Bronchial epithelial cell (primary cell): ENCODE data around the gene UNC5CL. TPM values are rescaled to one million over a fixed set of nuclear protein-coding genes. Genes with fewer than 3 reads are reported as not detected.

Experiments
- DNase-seq: peaks from one replicate; pipeline ENCODE4 v3.0.0-alpha.2; 2010; ENCODE audit warnings: low read depth
- FAIRE-seq: peaks from 2 replicates; lab custom pipeline; 2011; peaks lifted over from hg19 to GRCh38; lab: Jason Lieb, UNC
- H3K27me3 ChIP-seq: 2 replicates; pipeline ENCODE4 v1.5.1; 2011; ENCODE audit warnings: low read length; ENCODE audit not compliant: control insufficient read depth, insufficient read depth
- H3K36me3 ChIP-seq: 2 replicates; pipeline ENCODE4 v1.5.1; 2011; ENCODE audit warnings: low read length; ENCODE audit not compliant: control insufficient read depth, insufficient read depth
- H3K4me3 ChIP-seq: 2 replicates; pipeline ENCODE4 v1.5.1; 2011; ENCODE audit warnings: mild to moderate bottlenecking, low read depth, low read length, control low read depth
- total RNA-seq: library from RNA; depleted of rRNA; stranded (reverse); fragments of >200 nt; gene quantifications from 2 replicates; pipeline ENCODE4 v1.2.1, GENCODE V29; 2014
- TF ChIP-seq, protein P1 (sequence below): IDR thresholded peaks from 2 replicates; pipeline ENCODE4 v1.5.1; 2011; ENCODE audit warnings: mild to moderate bottlenecking, moderate library complexity, low read length, control low read depth, inconsistent platforms; ENCODE audit not compliant: insufficient read depth, severe bottlenecking

UNC5CL gene
- total RNA-seq, 1 donor from 2014 or later = 0.26 TPM

DNA sequence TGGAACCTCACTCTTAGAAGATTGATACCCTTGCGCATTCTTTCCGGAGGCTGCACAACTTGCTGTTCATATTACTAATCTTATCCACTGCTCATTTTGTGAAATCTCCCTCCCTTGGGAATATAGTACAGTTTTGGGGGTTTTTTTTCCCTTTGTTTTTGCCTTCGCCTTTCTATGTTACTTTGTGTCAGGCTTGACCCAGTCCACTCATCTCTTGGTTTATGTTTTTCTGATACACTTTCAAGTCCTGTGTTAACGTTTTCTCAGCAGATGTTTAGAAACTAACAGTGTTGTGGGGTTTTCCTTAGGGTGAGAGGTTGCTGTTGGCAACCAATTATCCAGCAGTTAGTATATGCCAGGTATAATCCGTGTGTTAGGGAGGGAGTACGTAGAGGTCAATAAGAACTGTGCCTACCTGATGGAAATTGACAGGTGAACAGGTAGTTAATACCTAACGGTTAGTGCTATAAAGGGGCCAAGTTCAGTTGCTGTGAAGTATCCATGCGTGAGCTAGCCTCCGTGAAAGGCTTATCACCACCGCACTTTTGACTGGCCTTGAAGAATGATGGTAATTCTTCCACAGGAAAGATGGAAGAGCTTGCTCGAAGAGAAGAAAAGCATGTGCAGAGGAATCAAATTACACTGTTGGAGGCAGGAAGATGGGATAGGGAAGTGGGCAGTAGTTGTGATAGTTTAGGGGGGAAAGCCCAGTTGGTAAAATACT is 35.1 kb upstream of the UNC5CL start:
- H3K4me3 ChIP-seq = peak overlapping the region; percentile 97
- FAIRE-seq (peak; percentile 32), DNase-seq (peak; percentile 23)
- H3K27me3 ChIP-seq = no peaks in the 10 kb centered on the region
- TF ChIP-seq, protein P1, sequence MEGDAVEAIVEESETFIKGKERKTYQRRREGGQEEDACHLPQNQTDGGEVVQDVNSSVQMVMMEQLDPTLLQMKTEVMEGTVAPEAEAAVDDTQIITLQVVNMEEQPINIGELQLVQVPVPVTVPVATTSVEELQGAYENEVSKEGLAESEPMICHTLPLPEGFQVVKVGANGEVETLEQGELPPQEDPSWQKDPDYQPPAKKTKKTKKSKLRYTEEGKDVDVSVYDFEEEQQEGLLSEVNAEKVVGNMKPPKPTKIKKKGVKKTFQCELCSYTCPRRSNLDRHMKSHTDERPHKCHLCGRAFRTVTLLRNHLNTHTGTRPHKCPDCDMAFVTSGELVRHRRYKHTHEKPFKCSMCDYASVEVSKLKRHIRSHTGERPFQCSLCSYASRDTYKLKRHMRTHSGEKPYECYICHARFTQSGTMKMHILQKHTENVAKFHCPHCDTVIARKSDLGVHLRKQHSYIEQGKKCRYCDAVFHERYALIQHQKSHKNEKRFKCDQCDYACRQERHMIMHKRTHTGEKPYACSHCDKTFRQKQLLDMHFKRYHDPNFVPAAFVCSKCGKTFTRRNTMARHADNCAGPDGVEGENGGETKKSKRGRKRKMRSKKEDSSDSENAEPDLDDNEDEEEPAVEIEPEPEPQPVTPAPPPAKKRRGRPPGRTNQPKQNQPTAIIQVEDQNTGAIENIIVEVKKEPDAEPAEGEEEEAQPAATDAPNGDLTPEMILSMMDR = no peak
- peaks cover 7% of the 10 kb centered on the region for H3K36me3 ChIP-seq

DNA sequence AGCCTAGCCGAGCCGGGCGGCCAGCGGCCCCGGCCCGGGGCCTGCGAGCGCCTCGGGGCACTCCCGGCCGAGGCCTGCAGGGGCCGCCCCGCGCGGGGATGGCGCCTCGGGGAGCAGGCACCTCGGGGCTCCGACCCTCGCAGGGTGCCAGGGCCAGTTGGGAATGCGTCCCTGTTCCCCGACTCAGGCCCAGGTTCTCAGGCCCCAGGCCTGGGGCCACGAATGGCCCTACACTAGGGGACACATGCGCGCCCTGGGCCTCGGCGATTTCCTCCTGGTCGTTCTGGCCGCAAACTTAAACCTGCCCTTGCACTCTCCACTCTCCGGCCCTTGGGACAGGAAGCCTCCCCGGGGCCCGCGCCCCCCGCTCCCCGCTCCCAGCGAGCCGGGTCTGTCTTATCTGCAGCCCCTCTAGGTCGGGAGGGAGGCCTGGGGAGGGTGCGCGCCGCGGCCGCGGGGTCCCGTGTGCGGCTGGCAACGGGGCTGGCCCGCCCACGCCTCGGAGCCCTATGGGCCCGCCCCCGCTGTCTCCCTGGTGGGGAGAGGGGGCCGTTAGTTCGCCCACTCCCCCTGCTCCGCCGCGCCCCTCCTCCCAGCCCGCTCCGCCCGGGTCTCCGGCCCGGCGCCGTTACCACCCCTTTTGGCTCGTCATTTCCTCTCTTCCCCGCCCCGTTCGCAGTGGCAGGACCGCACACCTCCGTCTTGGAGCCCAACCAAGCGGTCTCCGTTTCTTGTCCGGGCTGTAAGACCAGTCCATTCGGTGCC is 34.4 kb upstream of the UNC5CL start:
- DNase-seq = peak; percentile 70
- TF ChIP-seq, protein P1 = peak; percentile 22
- peaks cover 4% of the 10 kb centered on the region for H3K36me3 ChIP-seq
- peak overlapping the region; percentile 97 for H3K4me3 ChIP-seq
- H3K27me3 ChIP-seq = no peaks in the 10 kb centered on the region
- no peak for FAIRE-seq

DNA sequence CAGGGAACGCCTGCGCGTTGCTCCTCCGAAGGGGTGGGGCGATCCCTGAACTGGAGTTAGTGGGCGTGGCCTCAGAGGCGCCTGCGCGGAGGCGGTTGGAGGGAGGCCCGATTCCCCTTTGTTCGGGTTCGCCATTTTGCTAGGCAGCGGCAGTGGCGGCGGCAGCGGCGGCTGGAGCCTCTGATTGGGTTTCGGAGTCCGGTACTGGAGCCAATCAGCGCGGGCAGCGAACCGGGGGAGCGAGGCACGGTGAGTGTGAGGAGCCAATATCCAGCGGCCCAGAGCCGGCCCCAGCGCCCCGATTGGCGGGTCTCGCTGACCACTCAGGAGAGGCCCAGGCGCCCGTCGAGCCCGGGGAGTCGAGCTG is 33.8 kb upstream of the UNC5CL start, which contains the start of gene NFYA:
NFYA (plus strand) TSS at position 139 of the 367 bp plus-strand sequence. CDS start 6,116 bp downstream, outside the sequence.
- DNase-seq (no peak), FAIRE-seq (peak; percentile 99)
- Histone ChIP-seq H3K4me3 (peak within 1 kb of the TSS; percentile 97), H3K27me3 (no peaks in the 10 kb centered on the region), H3K36me3 (peaks cover 4% of the 10 kb centered on the region)
- TF ChIP-seq, protein P1 = peak; percentile 0

DNA sequence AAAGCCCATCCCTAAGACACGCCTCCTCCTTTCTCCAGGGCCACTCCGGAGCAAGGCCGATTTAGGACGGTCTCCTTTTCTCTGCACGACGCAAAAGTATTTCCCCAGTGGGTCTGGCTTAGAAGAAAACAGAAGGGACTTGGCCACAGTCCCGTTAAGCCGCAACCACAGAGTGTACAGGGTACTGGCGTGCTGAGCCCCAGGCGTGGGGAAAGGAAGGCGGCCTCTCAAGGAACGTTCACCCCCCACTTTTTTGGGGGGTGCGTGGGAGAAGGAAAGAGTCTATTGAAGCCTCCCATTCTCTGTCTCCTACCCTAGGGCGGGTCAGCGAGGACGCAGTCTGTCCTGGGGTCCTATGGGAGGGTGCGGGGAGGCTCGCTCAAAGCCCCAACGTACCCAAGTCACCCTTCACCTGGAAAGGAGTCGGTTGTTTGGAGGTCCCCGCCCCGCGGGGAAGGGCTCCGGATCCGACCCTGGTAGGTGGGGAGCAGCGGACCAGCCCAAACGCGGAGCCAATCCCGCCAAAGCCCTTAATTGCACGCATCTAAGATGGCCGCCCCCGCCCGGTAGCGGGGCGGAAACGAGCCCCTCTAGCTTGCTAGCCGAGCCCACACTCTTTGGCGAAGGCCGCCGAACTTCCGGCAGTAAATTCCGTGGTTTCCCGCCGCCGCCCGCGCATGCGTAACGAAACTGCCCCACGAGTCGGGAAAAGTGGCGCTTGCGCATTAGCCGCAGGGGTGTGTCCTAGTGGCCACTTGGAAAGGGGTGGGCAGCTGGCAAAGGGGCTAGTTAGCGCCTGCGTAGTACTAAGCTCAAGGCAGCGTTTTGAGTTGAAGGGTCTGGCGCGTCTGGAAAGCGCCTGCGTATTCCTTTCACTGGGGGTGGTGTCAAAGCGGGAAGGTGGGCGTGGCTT is 33.2 kb upstream of the UNC5CL start, which contains the start of gene OARD1:
OARD1 (minus strand) TSS at position 434 of the 913 bp plus-strand sequence. CDS start 722 bp downstream, outside the sequence.
- FAIRE-seq (no peak), DNase-seq (peak; percentile 97)
- TF ChIP-seq, protein P1 = peak; percentile 4
- H3K36me3 ChIP-seq = peaks cover 4% of the 10 kb centered on the region
- H3K27me3 ChIP-seq = no peaks in the 10 kb centered on the region
- H3K4me3 ChIP-seq = peak within 1 kb of the TSS; percentile 97

DNA sequence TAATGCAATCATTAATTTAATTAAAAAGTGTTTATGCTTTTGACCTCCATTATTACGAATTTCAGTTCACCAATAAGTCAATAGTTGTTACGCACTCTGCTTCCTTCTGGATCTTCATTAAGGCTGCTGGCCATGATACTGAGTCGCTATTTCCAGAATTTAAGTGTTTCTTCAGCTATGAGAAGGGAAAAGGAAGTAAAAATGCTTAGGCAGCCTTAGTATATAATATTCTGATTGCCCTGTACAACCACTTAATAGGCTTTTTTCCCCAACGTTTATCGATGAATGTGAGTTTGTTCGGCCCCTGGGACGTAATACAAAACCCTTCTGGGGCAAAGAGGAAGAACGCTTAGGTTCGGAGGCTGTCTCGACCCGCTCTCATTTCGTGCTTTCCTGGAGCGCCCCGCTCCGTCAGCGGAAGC is 32.5 kb upstream of the UNC5CL start:
- H3K36me3 ChIP-seq = peaks cover 5% of the 10 kb centered on the region
- no peak for FAIRE-seq
- TF ChIP-seq, protein P1 = no peak
- peak overlapping the region; percentile 97 for H3K4me3 ChIP-seq
- no peaks in the 10 kb centered on the region for H3K27me3 ChIP-seq
- DNase-seq = peak; percentile 76
